ENCODE data around the gene S100PBP.

S100PBP gene

GRCh38 chr1:32770741-32771548 is 46.5 kb upstream of the S100PBP start:
- no peak for TF ChIP-seq LEF1 (IDR thresholded peaks at IDR 0.05; ENCODE audit: borderline replicate concordance)
- no peak for TF ChIP-seq HDGF (IDR thresholded peaks at IDR 0.05; ENCODE audit: borderline replicate concordance)
- no peak for TF ChIP-seq ARNT (IDR thresholded peaks at IDR 0.05)
- TF ChIP-seq CTBP1 (IDR thresholded peaks at IDR 0.05; ENCODE audit: borderline replicate concordance), result no peak
- no peak for TF ChIP-seq SP1 (IDR thresholded peaks at IDR 0.05)
- CTCF ChIA-PET, result interaction anchor here (0.6 to 0.7 kb wide), 2 partner anchors 42 to 59 kb away, joined by 3 to 4 read pairs; no protein-coding TSS in a partner anchor
- POLR2A ChIA-PET, result interaction anchor here (1.0 kb wide), 1 partner anchor 42 kb away, joined by 3 read pairs; no protein-coding TSS in a partner anchor
- DNase-seq (ENCODE audit: extremely low spot score), result no peak

GRCh38 chr1:32771561-32772280 is 45.7 kb upstream of the S100PBP start:
- no peak for TF ChIP-seq ARNT (IDR thresholded peaks at IDR 0.05)
- no peak for TF ChIP-seq LEF1 (IDR thresholded peaks at IDR 0.05; ENCODE audit: borderline replicate concordance)
- ChIA-PET CTCF (interaction anchor here (0.6 to 4.3 kb wide), 4 partner anchors 43 to 323 kb away, joined by 3 to 61 read pairs (median 4); no protein-coding TSS in a partner anchor), POLR2A (interaction anchor here (1.0 to 1.6 kb wide), 5 partner anchors 9 to 377 kb away, joined by 3 to 11 read pairs (median 5); partner anchors contain the start of gene BSDC1)
- no peak for DNase-seq (ENCODE audit: extremely low spot score)

- no peak for DNase-seq (ENCODE audit: extremely low spot score)
- ChIA-PET POLR2A (interaction anchor here (1.0 to 1.8 kb wide), 6 partner anchors 10 to 378 kb away, joined by 3 to 11 read pairs (median 5); partner anchors contain the start of gene BSDC1), CTCF (interaction anchor here (0.7 to 4.3 kb wide), 8 partner anchors 10 to 329 kb away, joined by 3 to 61 read pairs (median 4); no protein-coding TSS in a partner anchor)
- TF ChIP-seq HDGF (IDR thresholded peaks at IDR 0.05; ENCODE audit: borderline replicate concordance) (peak; percentile 49; the same call in 1 of the 2 replicates), FOXK2 (IDR thresholded peaks at IDR 0.05) (no peak)
Observed at GRCh38 chr1:32772281-32773017, 45.0 kb upstream of the S100PBP start.

- CTCF ChIA-PET, result interaction anchor here (0.7 to 4.3 kb wide), 12 partner anchors 9 to 329 kb away, joined by 3 to 61 read pairs (median 4); no protein-coding TSS in a partner anchor
- POLR2A ChIA-PET, result interaction anchor here (1.0 to 2.0 kb wide), 8 partner anchors 11 to 378 kb away, joined by 3 to 11 read pairs (median 5); partner anchors contain the start of gene BSDC1
- peak; percentile 95 for DNase-seq (ENCODE audit: extremely low spot score)
- TF ChIP-seq FOXK2 (IDR thresholded peaks at IDR 0.05) (no peak), SP1 (IDR thresholded peaks at IDR 0.05) (no peak), LEF1 (IDR thresholded peaks at IDR 0.05; ENCODE audit: borderline replicate concordance) (no peak), PKNOX1 (IDR thresholded peaks at IDR 0.05) (no peak)
Observed at GRCh38 chr1:32773018-32773763, 44.3 kb upstream of the S100PBP start.

- POLR2A ChIA-PET, result interaction anchor here (1.7 to 2.0 kb wide), 3 partner anchors 17 to 253 kb away, joined by 5 to 8 read pairs (median 8); no protein-coding TSS in a partner anchor
- no peak for DNase-seq (ENCODE audit: extremely low spot score)
- CTCF ChIA-PET, result interaction anchor here (0.9 to 4.3 kb wide), 12 partner anchors 13 to 312 kb away, joined by 3 to 61 read pairs (median 4); partner anchors contain the start of gene YARS1
- no peak for TF ChIP-seq ELF4 (IDR thresholded peaks at IDR 0.05)
- no peak for TF ChIP-seq LEF1 (IDR thresholded peaks at IDR 0.05; ENCODE audit: borderline replicate concordance)
- no peak for TF ChIP-seq FOXA1 (IDR thresholded peaks at IDR 0.05)
- TF ChIP-seq ARNT (IDR thresholded peaks at IDR 0.05), result no peak
- TF ChIP-seq CTBP1 (IDR thresholded peaks at IDR 0.05; ENCODE audit: borderline replicate concordance), result no peak
- TF ChIP-seq HDGF (IDR thresholded peaks at IDR 0.05; ENCODE audit: borderline replicate concordance), result no peak
- TF ChIP-seq FOXM1 (IDR thresholded peaks at IDR 0.05; ENCODE audit: borderline replicate concordance), result no peak
- no peak for TF ChIP-seq ZNF384 (IDR thresholded peaks at IDR 0.05)
- no peak for TF ChIP-seq TARDBP (IDR thresholded peaks at IDR 0.05)
- TF ChIP-seq SP1 (IDR thresholded peaks at IDR 0.05), result no peak
- TF ChIP-seq PKNOX1 (IDR thresholded peaks at IDR 0.05), result no peak
Observed at GRCh38 chr1:32773764-32774463, 43.5 kb upstream of the S100PBP start.

- TF ChIP-seq LEF1 (IDR thresholded peaks at IDR 0.05; ENCODE audit: borderline replicate concordance) (no peak), BHLHE40 (IDR thresholded peaks at IDR 0.05; ENCODE audit: borderline replicate concordance) (no peak), FOXA1 (IDR thresholded peaks at IDR 0.05) (no peak), HDGF (IDR thresholded peaks at IDR 0.05; ENCODE audit: borderline replicate concordance) (no peak), ARNT (IDR thresholded peaks at IDR 0.05) (no peak), FOXM1 (IDR thresholded peaks at IDR 0.05; ENCODE audit: borderline replicate concordance) (no peak), TARDBP (IDR thresholded peaks at IDR 0.05) (no peak), NFRKB (IDR thresholded peaks at IDR 0.05) (no peak), FOXK2 (IDR thresholded peaks at IDR 0.05) (no peak), SP1 (IDR thresholded peaks at IDR 0.05) (no peak), ZNF384 (IDR thresholded peaks at IDR 0.05) (no peak), CTBP1 (IDR thresholded peaks at IDR 0.05; ENCODE audit: borderline replicate concordance) (no peak), ELF4 (IDR thresholded peaks at IDR 0.05) (no peak), PKNOX1 (IDR thresholded peaks at IDR 0.05) (no peak), L3MBTL2 (conservative IDR thresholded peaks at IDR 0.05) (no peak), SUZ12 (IDR thresholded peaks at IDR 0.05) (no peak)
- POLR2A ChIA-PET, result interaction anchor here (1.7 to 2.0 kb wide), 2 partner anchors 17 to 62 kb away, joined by 5 to 8 read pairs; no protein-coding TSS in a partner anchor
- no peak for DNase-seq (ENCODE audit: extremely low spot score)
- CTCF ChIA-PET, result interaction anchor here (0.8 to 4.3 kb wide), 9 partner anchors 14 to 312 kb away, joined by 3 to 61 read pairs (median 3); partner anchors contain the start of gene YARS1
Observed at GRCh38 chr1:32774464-32774808, 43.0 kb upstream of the S100PBP start.
